ENCODE results near the gene SUPT20HL1.

SUPT20HL1 gene

DNA sequence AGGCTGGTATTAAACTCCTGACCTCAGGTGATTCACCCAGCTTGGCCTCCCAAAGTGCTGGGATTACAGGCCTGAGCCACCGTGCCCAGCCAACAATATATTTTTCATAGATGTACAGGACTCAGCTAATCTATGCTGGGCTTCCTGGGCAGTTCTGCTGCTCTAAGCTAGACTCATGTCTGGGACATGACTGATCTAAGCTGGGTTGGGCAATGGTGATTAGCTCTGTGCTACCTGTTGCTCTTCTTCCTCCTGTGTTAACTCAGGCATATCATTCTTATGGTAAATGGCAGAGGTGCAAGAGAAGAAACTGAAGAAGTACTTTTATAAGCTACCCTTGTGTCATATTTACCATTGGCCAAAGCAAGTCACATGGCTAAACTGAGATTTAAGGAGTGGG, 35.2 kb upstream of the SUPT20HL1 start:
- TF ChIP-seq, protein P1, sequence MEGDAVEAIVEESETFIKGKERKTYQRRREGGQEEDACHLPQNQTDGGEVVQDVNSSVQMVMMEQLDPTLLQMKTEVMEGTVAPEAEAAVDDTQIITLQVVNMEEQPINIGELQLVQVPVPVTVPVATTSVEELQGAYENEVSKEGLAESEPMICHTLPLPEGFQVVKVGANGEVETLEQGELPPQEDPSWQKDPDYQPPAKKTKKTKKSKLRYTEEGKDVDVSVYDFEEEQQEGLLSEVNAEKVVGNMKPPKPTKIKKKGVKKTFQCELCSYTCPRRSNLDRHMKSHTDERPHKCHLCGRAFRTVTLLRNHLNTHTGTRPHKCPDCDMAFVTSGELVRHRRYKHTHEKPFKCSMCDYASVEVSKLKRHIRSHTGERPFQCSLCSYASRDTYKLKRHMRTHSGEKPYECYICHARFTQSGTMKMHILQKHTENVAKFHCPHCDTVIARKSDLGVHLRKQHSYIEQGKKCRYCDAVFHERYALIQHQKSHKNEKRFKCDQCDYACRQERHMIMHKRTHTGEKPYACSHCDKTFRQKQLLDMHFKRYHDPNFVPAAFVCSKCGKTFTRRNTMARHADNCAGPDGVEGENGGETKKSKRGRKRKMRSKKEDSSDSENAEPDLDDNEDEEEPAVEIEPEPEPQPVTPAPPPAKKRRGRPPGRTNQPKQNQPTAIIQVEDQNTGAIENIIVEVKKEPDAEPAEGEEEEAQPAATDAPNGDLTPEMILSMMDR (conservative IDR thresholded peaks at IDR 0.05; ENCODE audit: low read depth): no peak
- ChIA-PET POLR2A (ENCODE audit: low non-redundant PET) (no interaction called here), CTCF (no interaction called here)
- DNase-seq (ENCODE audit: low spot score): no peak
- H3K27ac ChIP-seq: no peak overlapping the region

DNA sequence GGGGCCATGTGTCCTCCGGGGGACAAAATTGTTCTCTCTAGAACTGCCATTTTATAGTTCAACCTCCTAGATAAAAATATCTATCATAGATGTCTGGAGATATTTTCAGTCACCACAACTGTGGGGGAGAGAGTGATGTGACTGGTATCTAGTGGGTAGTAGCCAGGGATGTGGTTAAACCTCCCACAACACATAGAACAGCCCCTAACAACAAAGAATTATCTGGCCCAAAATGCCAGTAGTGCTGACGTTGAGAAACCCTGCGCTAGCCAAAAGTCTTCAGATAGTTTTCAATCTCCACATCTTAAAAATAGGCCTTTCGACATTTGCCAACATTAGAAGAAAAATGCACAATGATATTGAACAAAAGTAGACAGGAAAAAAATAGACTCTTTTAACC, 27.6 kb upstream of the SUPT20HL1 start:
- POLR2A ChIA-PET (ENCODE audit: low non-redundant PET): no interaction called here
- H3K27ac ChIP-seq: no peak overlapping the region
- no peak for DNase-seq (ENCODE audit: low spot score)
- CTCF ChIA-PET: interaction anchor here (0.7 kb wide), 1 partner anchor 205 kb away, joined by 3 read pairs; no protein-coding TSS in a partner anchor
- TF ChIP-seq, protein P1 (conservative IDR thresholded peaks at IDR 0.05; ENCODE audit: low read depth): no peak

DNA sequence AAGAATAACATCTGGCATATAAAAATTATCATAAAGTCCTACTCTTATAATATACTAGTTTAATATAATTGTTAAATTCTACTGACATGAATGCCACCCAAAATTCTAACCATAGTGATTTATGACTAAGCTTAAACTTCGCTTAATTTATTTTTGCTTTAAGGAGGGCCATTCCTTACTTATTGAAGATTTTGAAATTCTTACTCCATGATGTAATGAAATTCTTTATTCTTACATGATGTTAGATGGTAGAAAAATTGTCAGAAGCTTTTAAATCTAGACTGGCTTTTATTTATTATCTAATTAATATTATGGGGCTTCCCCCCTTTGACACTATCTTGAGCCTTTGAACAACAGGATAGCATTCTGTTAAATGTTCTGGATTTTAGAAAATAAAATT, 27.1 kb upstream of the SUPT20HL1 start:
- TF ChIP-seq, protein P1 (conservative IDR thresholded peaks at IDR 0.05; ENCODE audit: low read depth): no peak
- H3K27ac ChIP-seq: no peak overlapping the region
- no peak for DNase-seq (ENCODE audit: low spot score)
- ChIA-PET CTCF (no interaction called here), POLR2A (ENCODE audit: low non-redundant PET) (no interaction called here)

DNA sequence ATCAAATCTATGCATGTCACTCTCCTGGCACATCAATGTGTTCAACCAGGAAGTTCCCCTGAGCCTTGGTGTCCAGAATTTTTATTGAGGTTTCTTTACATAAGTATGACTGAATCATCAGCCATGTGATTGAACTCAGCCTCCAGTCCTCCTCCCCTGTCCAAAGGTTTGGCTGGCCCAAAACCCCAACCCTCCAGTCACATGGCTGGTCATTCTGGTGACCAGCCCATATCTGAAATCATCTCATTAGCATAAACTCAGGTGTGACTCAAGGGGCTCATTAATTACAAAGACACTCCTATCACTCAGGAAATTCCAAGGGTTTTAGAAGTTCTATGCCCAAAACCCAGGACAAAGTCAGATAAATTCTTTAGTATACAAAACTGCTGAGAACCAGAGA, 26.0 kb upstream of the SUPT20HL1 start:
- ChIA-PET POLR2A (ENCODE audit: low non-redundant PET) (no interaction called here), CTCF (interaction anchor here (0.7 kb wide), 1 partner anchor 563 kb away, joined by 3 read pairs; no protein-coding TSS in a partner anchor)
- H3K27ac ChIP-seq: no peak overlapping the region
- no peak for DNase-seq (ENCODE audit: low spot score)
- TF ChIP-seq, protein P1 (conservative IDR thresholded peaks at IDR 0.05; ENCODE audit: low read depth): no peak

DNA sequence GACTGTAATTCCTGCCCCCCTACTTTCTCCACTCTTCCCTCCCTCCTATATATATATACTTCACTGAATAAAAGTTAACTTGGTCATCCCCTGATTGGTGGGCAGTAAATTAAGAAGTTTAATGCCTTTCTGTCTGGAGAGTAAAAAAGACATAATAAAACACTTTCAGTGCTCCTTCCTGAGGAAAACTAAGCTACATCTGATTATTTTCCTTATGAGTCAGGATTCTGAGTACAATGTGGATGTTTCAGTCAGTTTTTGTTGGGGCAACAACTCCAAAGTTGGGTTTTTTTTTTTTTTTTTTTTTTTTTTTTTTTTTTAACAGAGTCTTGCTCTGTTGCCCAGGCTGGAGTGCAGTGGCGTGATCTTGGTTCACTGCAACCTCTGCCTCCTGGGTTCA, 24.6 kb upstream of the SUPT20HL1 start:
- CTCF ChIA-PET: no interaction called here

DNA sequence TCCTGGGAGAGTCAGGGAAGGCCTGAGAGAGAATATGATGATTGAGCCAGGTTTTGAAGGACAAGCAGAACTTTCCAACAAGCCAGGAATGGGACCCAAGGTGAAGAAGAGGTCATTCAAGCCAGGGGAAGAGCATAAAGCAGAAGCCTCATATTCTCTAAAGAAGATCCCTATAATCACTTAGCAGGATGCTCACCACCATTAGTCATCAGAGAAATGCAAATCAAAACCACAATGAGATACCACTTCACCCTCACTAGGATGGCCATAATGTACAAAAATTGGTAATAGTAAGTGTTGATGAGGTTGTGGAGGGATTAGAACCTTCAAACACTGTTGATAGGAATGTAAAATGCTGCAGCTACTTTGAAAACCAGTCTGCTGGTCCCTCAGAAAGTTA, 20.5 kb upstream of the SUPT20HL1 start:
- DNase-seq (ENCODE audit: low spot score): no peak
- ChIA-PET POLR2A (ENCODE audit: low non-redundant PET) (no interaction called here), CTCF (no interaction called here)
- TF ChIP-seq, protein P1 (conservative IDR thresholded peaks at IDR 0.05; ENCODE audit: low read depth): no peak
- no peak overlapping the region for H3K27ac ChIP-seq

More for the DNA sequence above, 24.6 kb upstream of the SUPT20HL1 start:
- POLR2A ChIA-PET (ENCODE audit: low non-redundant PET): no interaction called here
- no peak for DNase-seq (ENCODE audit: low spot score)
- TF ChIP-seq, protein P1 (conservative IDR thresholded peaks at IDR 0.05; ENCODE audit: low read depth): no peak
- no peak overlapping the region for H3K27ac ChIP-seq

DNA sequence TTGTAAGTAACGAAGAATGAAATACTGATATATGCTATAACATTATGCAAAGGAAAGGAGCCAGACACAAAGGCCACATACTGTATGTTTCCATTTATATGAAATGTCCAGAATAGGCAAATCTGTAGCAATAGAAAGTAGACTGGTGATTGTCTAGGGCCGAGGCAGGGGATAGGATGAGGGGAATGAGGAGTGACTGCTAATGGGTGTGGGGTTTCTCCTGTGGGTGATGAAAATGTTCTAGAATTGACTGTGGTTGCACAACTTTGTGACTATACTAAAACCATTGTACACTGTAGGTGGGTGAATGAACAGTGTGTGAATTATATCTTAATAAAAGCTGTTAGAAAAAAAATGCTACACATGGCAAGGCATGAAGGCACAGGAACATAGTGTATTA, 19.9 kb upstream of the SUPT20HL1 start:
- H3K27ac ChIP-seq: no peak overlapping the region
- no peak for DNase-seq (ENCODE audit: low spot score)
- POLR2A ChIA-PET (ENCODE audit: low non-redundant PET): no interaction called here
- TF ChIP-seq, protein P1 (conservative IDR thresholded peaks at IDR 0.05; ENCODE audit: low read depth): no peak
- CTCF ChIA-PET: no interaction called here
